Ovary (tissue), 3 donors: Measurements from ENCODE around the gene EXOC3.

Experiments
- CTCF ChIP-seq, 3 donors: fragments of 450-650 bp in 2 of 3; fragments of 200-600 bp in 1 of 3; IDR thresholded peaks; one replicate each; pipeline versions ENCODE4 v1.5.1 to v1.8.0; 2016 to 2022; ENCODE audit warnings: antibody characterized with exemption in 3 of 3, mild to moderate bottlenecking in 1 of 3
- EP300 ChIP-seq: sonication (generic); formaldehyde crosslinking; IDR thresholded peaks from one replicate; pipeline ENCODE4 v1.6.1; 2017; ENCODE audit warnings: antibody characterized with exemption
- POLR2A ChIP-seq: fragments of 450-650 bp; IDR thresholded peaks from one replicate; pipeline ENCODE4 v1.6.1; 2017; ENCODE audit warnings: antibody characterized with exemption, mild to moderate bottlenecking, moderate library complexity
- donor health status: DM: no; HTN: no; CAD: no.

DNA sequence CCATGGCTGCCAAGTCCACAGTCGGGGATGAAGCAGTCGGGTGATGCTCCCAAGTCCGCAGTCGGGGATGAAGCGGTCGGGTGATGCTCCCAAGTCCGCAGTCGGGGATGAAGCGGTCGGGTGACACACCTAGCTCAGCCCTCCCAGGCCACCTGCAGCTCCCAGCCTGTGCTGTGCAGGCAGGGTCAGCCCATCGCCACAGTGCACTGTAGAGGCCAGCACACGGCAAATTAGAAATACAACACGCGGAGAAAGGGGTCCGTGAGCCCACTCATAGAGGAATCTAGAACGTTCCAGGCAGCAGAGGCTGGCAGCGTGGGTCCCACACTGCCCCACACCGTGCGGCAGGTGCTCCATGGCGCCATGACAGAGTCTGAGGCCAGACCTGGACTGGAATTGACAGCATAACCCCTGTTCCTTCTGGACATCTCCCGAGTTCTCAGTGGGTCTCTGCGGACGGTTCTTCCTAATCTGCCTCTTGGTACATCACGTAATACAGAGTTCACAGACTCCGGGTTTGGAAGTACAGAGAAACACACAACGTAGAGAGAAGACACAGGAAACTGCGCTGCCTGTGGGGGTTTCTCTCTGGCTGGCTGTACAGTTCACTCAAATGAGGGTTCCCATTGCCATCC lies 7.7 kb upstream of the EXOC3 start:
- TF ChIP-seq POLR2A (no peak), CTCF (IDR thresholded peaks at IDR 0.05) (no peak), EP300 (no peak)
